ENCODE results near the gene MKRN3. TPM values are rescaled to one million over a fixed set of nuclear protein-coding genes. Genes with fewer than 3 reads are reported as not detected.

Gene MKRN3
- polyA plus RNA-seq, 1 donor from 2014 or later, result 0.49 TPM

DNA sequence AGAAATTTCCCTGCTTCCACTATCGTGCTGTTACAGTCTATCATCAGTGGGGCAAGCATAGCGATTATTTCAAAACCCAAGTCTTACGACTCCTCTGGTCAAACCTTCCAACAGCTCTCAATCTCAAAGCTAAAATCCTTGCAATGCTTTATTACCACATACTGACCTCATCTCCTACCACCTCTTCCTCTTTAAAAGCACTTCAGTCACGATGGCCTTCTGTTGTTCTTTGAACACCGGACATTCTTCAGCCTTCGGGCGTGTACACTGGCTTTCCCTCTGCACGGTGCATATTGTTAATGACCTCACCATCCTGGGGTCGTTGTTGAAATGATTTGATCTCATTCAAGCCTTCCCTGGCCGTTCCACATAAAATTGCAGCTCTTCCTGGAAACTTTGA is 51.1 kb downstream of the MKRN3 start:
- Mint-ChIP-seq H3K4me3 (no peak overlapping the region), H3K9me3 (peaks cover 2 to 16% (median 10%) of the 10 kb centered on the region in 3 donors), H3K27me3 (peaks cover 1% of the 10 kb centered on the region), H3K27ac (no peak overlapping the region), H3K36me3 (peaks cover 1% of the 10 kb centered on the region), H3K4me1 (no peaks in the 10 kb centered on the region)

Other genes starting within 250 kb of the MKRN3 start
- gene GOLGA6L26, start 231.5 kb upstream of the MKRN3 start, polyA plus RNA-seq, result not detected
- not detected for gene GOLGA8S, start 210.9 kb upstream of the MKRN3 start, polyA plus RNA-seq
- gene GOLGA6L2, start 118.4 kb upstream of the MKRN3 start, polyA plus RNA-seq, result not detected
- not detected for gene MAGEL2, start 82.2 kb downstream of the MKRN3 start, polyA plus RNA-seq
- gene NDN, start 121.6 kb downstream of the MKRN3 start, polyA plus RNA-seq, result not detected

Measured in IgD-negative memory B cell (primary cell).